Hepatocyte (in vitro differentiated cells): Measurements from ENCODE around the gene TANGO6. TPM values are rescaled to one million over a fixed set of nuclear protein-coding genes. Genes with fewer than 3 reads are reported as not detected.

Experiments used
- DNase-seq: peaks from one replicate; pipeline ENCODE4 v3.0.0-alpha.2; 2016; ENCODE audit warnings: low spot score
- H2AFZ ChIP-seq: fragments of 200-600 bp; sonication (generic); 2 replicates; pipeline ENCODE4 v1.6.0; 2016; ENCODE audit warnings: antibody characterized with exemption, mild to moderate bottlenecking
- H3K27ac ChIP-seq: fragments of 200-600 bp; sonication (generic); 2 replicates; pipeline ENCODE4 v1.5.1; 2016; ENCODE audit warnings: mild to moderate bottlenecking
- H3K27me3 ChIP-seq: fragments of 200-600 bp; sonication (generic); 2 replicates; pipeline ENCODE4 v1.6.1; 2016
- H3K36me3 ChIP-seq: fragments of 200-600 bp; sonication (generic); replicated peaks from 2 replicates; pipeline ENCODE4 v1.5.1; 2016; ENCODE audit warnings: low read depth; ENCODE audit not compliant: insufficient read depth
- H3K4me1 ChIP-seq: fragments of 200-600 bp; sonication (generic); 2 replicates; pipeline ENCODE4 v1.5.1; 2016; ENCODE audit warnings: mild to moderate bottlenecking, moderate library complexity; ENCODE audit not compliant: insufficient read depth
- H3K4me2 ChIP-seq: fragments of 200-600 bp; sonication (generic); 2 replicates; pipeline ENCODE4 v1.6.0; 2016
- H3K4me3 ChIP-seq: fragments of 200-600 bp; sonication (generic); 2 replicates; pipeline ENCODE4 v1.5.1; 2016; ENCODE audit warnings: mild to moderate bottlenecking
- H3K79me2 ChIP-seq: fragments of 200-600 bp; sonication (generic); 2 replicates; pipeline ENCODE4 v1.6.0; 2017; ENCODE audit warnings: mild to moderate bottlenecking
- H3K9me2 ChIP-seq: fragments of 200-600 bp; sonication (generic); replicated peaks from 2 replicates; pipeline ENCODE4 v1.6.0; 2017; ENCODE audit warnings: mild to moderate bottlenecking; ENCODE audit not compliant: insufficient read depth
- H3K9me3 ChIP-seq: fragments of 200-600 bp; sonication (generic); 2 replicates; pipeline ENCODE4 v1.5.1; 2016; ENCODE audit warnings: low read depth, mild to moderate bottlenecking
- H4K20me1 ChIP-seq: fragments of 200-600 bp; sonication (generic); 2 replicates; pipeline ENCODE4 v1.6.0; 2016; ENCODE audit warnings: mild to moderate bottlenecking; ENCODE audit not compliant: insufficient read depth, poor library complexity, severe bottlenecking
- EZH2 ChIP-seq: fragments of 200-600 bp; sonication (generic); IDR thresholded peaks from 2 replicates; pipeline ENCODE4 v1.6.1; 2016; ENCODE audit warnings: antibody characterized with exemption, mild to moderate bottlenecking, borderline replicate concordance
- EZH2phosphoT487 ChIP-seq: fragments of 200-600 bp; sonication (generic); IDR thresholded peaks from one replicate; pipeline ENCODE4 v1.6.1; 2018; ENCODE audit warnings: antibody characterized with exemption, mild to moderate bottlenecking, low read depth, moderate library complexity; ENCODE audit not compliant: unreplicated experiment, severe bottlenecking
- WGBS: methylation state at CpG from one replicate; pipeline ENCODE4 v1.1.6; 2016; ENCODE audit warnings: low lambda C conversion rate; ENCODE audit errors: missing lambda C conversion rate; 5-methylcytosine and 5-hydroxymethylcytosine counted together
- polyA plus RNA-seq: library from polyadenylated mRNA; unstranded; fragments of >200 nt; fragmentation: Nextera tagmentation; extraction: Ambion mirVana; gene quantifications from 2 replicates; pipeline ENCODE4 v1.2.1, GENCODE V29; 2016
- total RNA-seq: library from RNA; depleted of rRNA; stranded (reverse); fragments of >200 nt; gene quantifications from 2 replicates; pipeline ENCODE4 v1.2.3, GENCODE V29; 2014
- TF ChIP-seq, protein P1 (sequence below): fragments of 200-600 bp; sonication (generic); IDR thresholded peaks from 2 replicates; pipeline ENCODE4 v1.5.1; 2016; ENCODE audit warnings: antibody characterized with exemption, mild to moderate bottlenecking; ENCODE audit not compliant: poor library complexity

The TANGO6 gene
- total and polyA plus RNA-seq, 2 experiments from 2014 or later, result 4.8 to 6.5 TPM

DNA sequence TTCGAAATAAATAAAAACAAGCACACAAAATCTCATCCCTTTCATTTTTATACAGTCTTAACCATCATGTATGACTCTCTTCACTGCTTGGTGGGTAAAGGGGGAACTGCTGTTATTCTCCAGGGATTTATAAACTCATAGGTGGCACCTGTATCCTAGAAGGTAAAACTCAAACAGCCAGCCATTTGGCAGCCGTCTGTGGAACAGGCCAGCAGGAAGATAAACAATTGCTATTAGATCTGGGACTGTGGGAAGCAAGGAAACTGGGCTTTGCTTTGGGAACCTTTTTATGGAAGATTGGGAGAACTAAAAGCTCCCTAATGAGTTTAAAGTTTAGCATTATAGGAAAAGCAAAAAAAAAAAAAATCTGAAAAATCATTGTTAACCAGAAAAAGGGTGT lies 126.0 kb downstream of the TANGO6 start:
- DNase-seq, result no peak
- H2AFZ ChIP-seq, result no peak overlapping the region
- H3K27ac ChIP-seq, result no peak overlapping the region
- H3K27me3 ChIP-seq, result no peaks in the 10 kb centered on the region
- H3K4me3 ChIP-seq, result no peak overlapping the region
- 70% methylated on average over 2 of the region's 2 CpGs for WGBS
- no peaks in the 10 kb centered on the region for H3K79me2 ChIP-seq
- no peaks in the 10 kb centered on the region for H3K9me3 ChIP-seq
- H3K4me1 ChIP-seq, result no peaks in the 10 kb centered on the region
- no peaks in the 10 kb centered on the region for H3K36me3 ChIP-seq
- H3K4me2 ChIP-seq, result no peak overlapping the region
- no peaks in the 10 kb centered on the region for H3K9me2 ChIP-seq
- TF ChIP-seq, protein P1, sequence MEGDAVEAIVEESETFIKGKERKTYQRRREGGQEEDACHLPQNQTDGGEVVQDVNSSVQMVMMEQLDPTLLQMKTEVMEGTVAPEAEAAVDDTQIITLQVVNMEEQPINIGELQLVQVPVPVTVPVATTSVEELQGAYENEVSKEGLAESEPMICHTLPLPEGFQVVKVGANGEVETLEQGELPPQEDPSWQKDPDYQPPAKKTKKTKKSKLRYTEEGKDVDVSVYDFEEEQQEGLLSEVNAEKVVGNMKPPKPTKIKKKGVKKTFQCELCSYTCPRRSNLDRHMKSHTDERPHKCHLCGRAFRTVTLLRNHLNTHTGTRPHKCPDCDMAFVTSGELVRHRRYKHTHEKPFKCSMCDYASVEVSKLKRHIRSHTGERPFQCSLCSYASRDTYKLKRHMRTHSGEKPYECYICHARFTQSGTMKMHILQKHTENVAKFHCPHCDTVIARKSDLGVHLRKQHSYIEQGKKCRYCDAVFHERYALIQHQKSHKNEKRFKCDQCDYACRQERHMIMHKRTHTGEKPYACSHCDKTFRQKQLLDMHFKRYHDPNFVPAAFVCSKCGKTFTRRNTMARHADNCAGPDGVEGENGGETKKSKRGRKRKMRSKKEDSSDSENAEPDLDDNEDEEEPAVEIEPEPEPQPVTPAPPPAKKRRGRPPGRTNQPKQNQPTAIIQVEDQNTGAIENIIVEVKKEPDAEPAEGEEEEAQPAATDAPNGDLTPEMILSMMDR, result no peak
- TF ChIP-seq EZH2 (no peak), EZH2phosphoT487 (no peak)
- no peaks in the 10 kb centered on the region for H4K20me1 ChIP-seq

DNA sequence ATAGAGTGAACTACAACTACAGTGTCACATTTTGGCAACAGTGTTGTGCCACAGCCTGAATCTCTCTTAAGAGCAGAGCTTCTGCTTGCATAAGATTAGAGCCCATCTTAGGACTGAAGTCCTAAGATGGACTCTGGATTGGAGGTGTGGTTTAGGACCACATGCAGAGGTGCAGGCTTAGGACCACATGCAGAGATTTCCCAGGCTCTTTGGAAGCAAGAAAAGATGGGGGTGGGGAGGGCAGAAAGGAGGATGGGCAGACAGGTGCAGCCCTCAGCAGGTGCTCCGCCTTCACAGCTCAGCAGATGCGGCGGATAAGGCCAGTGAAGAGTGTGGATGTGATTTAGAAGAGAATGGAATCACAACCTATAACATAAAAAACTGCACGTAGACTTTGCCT lies 128.7 kb downstream of the TANGO6 start:
- Histone ChIP-seq H4K20me1 (no peaks in the 10 kb centered on the region), H3K9me2 (no peaks in the 10 kb centered on the region), H3K9me3 (no peaks in the 10 kb centered on the region), H2AFZ (no peak overlapping the region), H3K4me3 (no peak overlapping the region), H3K4me1 (no peaks in the 10 kb centered on the region), H3K4me2 (no peak overlapping the region), H3K79me2 (no peaks in the 10 kb centered on the region), H3K27me3 (no peaks in the 10 kb centered on the region), H3K27ac (no peak overlapping the region), H3K36me3 (no peaks in the 10 kb centered on the region)
- TF ChIP-seq EZH2 (no peak), EZH2phosphoT487 (no peak)
- TF ChIP-seq, protein P1, result no peak
- WGBS, result 74% methylated on average over 4 of the region's 4 CpGs
- DNase-seq, result no peak

DNA sequence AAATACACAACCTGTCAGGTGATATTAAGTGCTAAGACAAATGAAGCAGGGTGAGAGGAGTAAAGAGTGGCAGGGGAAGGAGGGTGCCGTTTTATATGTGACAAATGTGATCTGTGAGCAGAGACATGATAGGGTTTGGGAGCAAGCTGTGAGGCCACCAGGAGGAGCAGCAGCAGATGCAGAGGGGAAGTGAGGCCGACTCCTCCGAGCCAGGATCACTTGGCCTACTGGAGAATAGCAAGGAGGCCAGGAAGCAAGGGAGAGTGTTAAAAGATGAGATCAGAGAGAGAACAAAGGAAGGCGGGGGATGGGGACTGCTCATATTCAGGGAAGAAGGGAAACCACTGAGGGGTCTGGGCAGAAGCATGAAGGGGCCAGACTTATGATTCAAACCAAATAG lies 129.4 kb downstream of the TANGO6 start:
- WGBS, result 27% methylated on average over 4 of the region's 4 CpGs
- Histone ChIP-seq H3K9me2 (no peaks in the 10 kb centered on the region), H3K9me3 (no peaks in the 10 kb centered on the region), H3K27ac (no peak overlapping the region), H3K36me3 (no peaks in the 10 kb centered on the region), H3K4me3 (no peak overlapping the region), H3K4me1 (no peaks in the 10 kb centered on the region), H3K27me3 (no peaks in the 10 kb centered on the region), H4K20me1 (no peaks in the 10 kb centered on the region), H3K79me2 (no peaks in the 10 kb centered on the region), H2AFZ (no peak overlapping the region), H3K4me2 (no peak overlapping the region)
- DNase-seq, result peak; percentile 33
- TF ChIP-seq EZH2phosphoT487 (no peak), EZH2 (no peak)
- TF ChIP-seq, protein P1, result no peak

DNA sequence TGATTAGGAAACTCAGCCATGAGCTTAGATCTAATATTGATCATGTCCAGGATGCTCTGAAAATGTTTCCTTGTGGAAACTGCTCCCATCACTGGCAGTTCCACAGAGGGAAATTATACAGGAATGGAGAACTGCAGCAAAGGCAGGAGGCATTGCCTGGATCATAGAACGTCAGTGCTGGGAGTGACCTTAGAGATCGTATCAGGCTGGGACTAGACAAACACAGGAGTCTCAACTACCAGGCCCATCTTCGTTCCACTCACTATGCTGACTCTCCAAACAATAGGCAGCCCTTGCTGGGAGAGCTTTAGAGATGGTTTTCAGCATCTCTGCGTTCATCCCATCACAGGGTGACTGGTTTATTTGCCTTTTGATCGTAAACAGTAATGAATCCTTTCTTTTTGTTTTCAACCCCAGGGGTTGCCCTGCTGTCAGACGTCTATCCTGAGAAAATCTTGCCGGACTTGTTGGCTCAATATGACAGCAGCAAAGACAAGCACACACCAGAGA lies 130.3 kb downstream of the TANGO6 start:
- Histone ChIP-seq H3K9me3 (no peaks in the 10 kb centered on the region), H3K79me2 (no peaks in the 10 kb centered on the region), H3K27me3 (no peaks in the 10 kb centered on the region), H4K20me1 (no peaks in the 10 kb centered on the region), H2AFZ (no peak overlapping the region), H3K4me3 (no peak overlapping the region), H3K4me2 (no peak overlapping the region), H3K9me2 (no peaks in the 10 kb centered on the region), H3K36me3 (no peaks in the 10 kb centered on the region), H3K27ac (no peak overlapping the region), H3K4me1 (no peaks in the 10 kb centered on the region)
- 38% methylated on average over 7 of the region's 7 CpGs for WGBS
- TF ChIP-seq EZH2 (no peak), EZH2phosphoT487 (no peak)
- TF ChIP-seq, protein P1, result no peak
- DNase-seq, result no peak
